ENCODE data around the gene SNRPD2.
A peak's percentile ranks its signal among the peaks of the same experiment; 100 is the strongest.
"Not testable (repeated sequence)": the region's sequence is repeated elsewhere in the genome, so short reads cannot be mapped to it uniquely, and the experiment has no call there.

SNRPD2 gene

GRCh38 chr19:45729800-45730290 lies 38.1 kb upstream of the SNRPD2 start:
- ChIA-PET CTCF (interaction anchor here (1.1 to 2.3 kb wide), 2 partner anchors 13 to 37 kb away, joined by 3 to 12 read pairs; partner anchors contain the start of genes QPCTL and SNRPD2), POLR2A (interaction anchor here (0.8 to 3.5 kb wide), 8 partner anchors 8 to 43 kb away, joined by 3 to 37 read pairs (median 7); partner anchors contain the start of genes QPCTL, SIX5 and SNRPD2)
- no peak for TF ChIP-seq ARNT (IDR thresholded peaks at IDR 0.05)
- no peak for TF ChIP-seq TARDBP (IDR thresholded peaks at IDR 0.05)
- TF ChIP-seq L3MBTL2 (conservative IDR thresholded peaks at IDR 0.05): no peak
- TF ChIP-seq FOXA1 (IDR thresholded peaks at IDR 0.05): no peak
- TF ChIP-seq PKNOX1 (IDR thresholded peaks at IDR 0.05): no peak
- no peak for TF ChIP-seq FOXM1 (IDR thresholded peaks at IDR 0.05; ENCODE audit: borderline replicate concordance)
- TF ChIP-seq LEF1 (IDR thresholded peaks at IDR 0.05; ENCODE audit: borderline replicate concordance): no peak
- TF ChIP-seq FOXK2 (IDR thresholded peaks at IDR 0.05): no peak
- TF ChIP-seq CTBP1 (IDR thresholded peaks at IDR 0.05; ENCODE audit: borderline replicate concordance): no peak
- TF ChIP-seq BHLHE40 (IDR thresholded peaks at IDR 0.05; ENCODE audit: borderline replicate concordance): no peak
- no peak for TF ChIP-seq NFRKB (IDR thresholded peaks at IDR 0.05)
- no peak for TF ChIP-seq ELF4 (IDR thresholded peaks at IDR 0.05)
- no peak for TF ChIP-seq ZNF384 (IDR thresholded peaks at IDR 0.05)
- DNase-seq (ENCODE audit: extremely low spot score): no peak

- POLR2A ChIA-PET; CTCF ChIA-PET; DNase-seq (ENCODE audit: extremely low spot score): not testable (repeated sequence)
These were observed 36.9 kb upstream of the SNRPD2 start for GRCh38 chr19:45728683-45729082.

GRCh38 chr19:45720065-45720464 lies 28.3 kb upstream of the SNRPD2 start:
- POLR2A ChIA-PET: interaction anchor here (0.7 to 1.8 kb wide), 3 partner anchors 10 to 49 kb away, joined by 3 to 4 read pairs (median 4); partner anchors contain the start of genes QPCTL and SIX5
- CTCF ChIA-PET; DNase-seq (ENCODE audit: extremely low spot score): not testable (repeated sequence)

GRCh38 chr19:45717983-45718650 lies 26.4 kb upstream of the SNRPD2 start:
- ChIA-PET CTCF (no interaction called here), POLR2A (interaction anchor here (3.0 to 5.9 kb wide), 3 partner anchors 13 to 50 kb away, joined by 26 to 46 read pairs (median 41); partner anchors contain the start of genes FBXO46, QPCTL, SIX5 and SNRPD2)
- TF ChIP-seq TARDBP (IDR thresholded peaks at IDR 0.05): no peak
- DNase-seq (ENCODE audit: extremely low spot score): no peak

- ChIA-PET POLR2A (interaction anchor here (0.6 to 5.9 kb wide), 8 partner anchors 11 to 74 kb away, joined by 3 to 46 read pairs (median 6); partner anchors contain the start of genes FBXO46, QPCTL, SIX5 and SNRPD2), CTCF (interaction anchor here (0.6 to 1.6 kb wide), 3 partner anchors 13 to 360 kb away, joined by 3 to 7 read pairs (median 3); partner anchors contain the start of genes QPCTL and SNRPD2)
- peak; percentile 97 for DNase-seq (ENCODE audit: extremely low spot score)
- TF ChIP-seq PKNOX1 (IDR thresholded peaks at IDR 0.05) (peak; percentile 96), ZNF384 (IDR thresholded peaks at IDR 0.05) (no peak), SUZ12 (IDR thresholded peaks at IDR 0.05) (no peak), SP1 (IDR thresholded peaks at IDR 0.05) (no peak), L3MBTL2 (conservative IDR thresholded peaks at IDR 0.05) (peak; percentile 27; the same call in 1 of the 2 replicates), ARNT (IDR thresholded peaks at IDR 0.05) (no peak), LEF1 (IDR thresholded peaks at IDR 0.05; ENCODE audit: borderline replicate concordance) (no peak), CTBP1 (IDR thresholded peaks at IDR 0.05; ENCODE audit: borderline replicate concordance) (no peak), TARDBP (IDR thresholded peaks at IDR 0.05) (no peak), FOXM1 (IDR thresholded peaks at IDR 0.05; ENCODE audit: borderline replicate concordance) (no peak), HDGF (IDR thresholded peaks at IDR 0.05; ENCODE audit: borderline replicate concordance) (no peak)
These were observed 25.6 kb upstream of the SNRPD2 start for GRCh38 chr19:45717131-45717982.

- DNase-seq (ENCODE audit: extremely low spot score): no peak
- CTCF ChIA-PET: interaction anchor here (0.6 to 1.6 kb wide), 3 partner anchors 13 to 361 kb away, joined by 3 to 7 read pairs (median 3); partner anchors contain the start of genes QPCTL and SNRPD2
- TF ChIP-seq ARNT (IDR thresholded peaks at IDR 0.05) (no peak), L3MBTL2 (conservative IDR thresholded peaks at IDR 0.05) (no peak), TARDBP (IDR thresholded peaks at IDR 0.05) (no peak), NFRKB (IDR thresholded peaks at IDR 0.05) (no peak), SUZ12 (IDR thresholded peaks at IDR 0.05) (no peak), LEF1 (IDR thresholded peaks at IDR 0.05; ENCODE audit: borderline replicate concordance) (no peak), CTBP1 (IDR thresholded peaks at IDR 0.05; ENCODE audit: borderline replicate concordance) (no peak), FOXM1 (IDR thresholded peaks at IDR 0.05; ENCODE audit: borderline replicate concordance) (no peak), SP1 (IDR thresholded peaks at IDR 0.05) (no peak), ZNF384 (IDR thresholded peaks at IDR 0.05) (no peak), ELF4 (IDR thresholded peaks at IDR 0.05) (no peak)
- POLR2A ChIA-PET: interaction anchor here (0.6 to 5.9 kb wide), 7 partner anchors 10 to 75 kb away, joined by 3 to 46 read pairs (median 8); partner anchors contain the start of genes FBXO46, QPCTL, SIX5 and SNRPD2
These were observed 24.8 kb upstream of the SNRPD2 start for GRCh38 chr19:45716359-45717130.
